Spleen (tissue), 11 donors: ENCODE results near the gene DIP2A. TPM values are rescaled to one million over a fixed set of nuclear protein-coding genes. Genes with fewer than 3 reads are reported as not detected.

Experiments
- DNase-seq: peaks from one replicate; pipeline ENCODE4 v3.0.0-alpha.2; 2020
- H3K27ac ChIP-seq, 8 donors: fragments of 200-600 bp; sonication (generic) in 7 of 8; 1 replicate in 4 of 8; 2 replicates in 4 of 8; pipeline versions ENCODE4 v1.5.0 to v1.8.0; 2016 to 2021; ENCODE audit warnings: inconsistent platforms in 4 of 8, mild to moderate bottlenecking in 4 of 8, moderate library complexity in 1 of 8
- H3K27me3 ChIP-seq, 7 donors: fragments of 200-600 bp; sonication (generic) in 6 of 7; replicated peaks in 1 of 7; 1 replicate in 4 of 7; 2 replicates in 3 of 7; pipeline versions ENCODE4 v1.5.0 to v1.8.0; 2016 to 2021; ENCODE audit warnings: inconsistent platforms in 3 of 7, mild to moderate bottlenecking in 1 of 7
- H3K36me3 ChIP-seq, 6 donors: fragments of 200-600 bp; sonication (generic) in 5 of 6; 1 replicate in 4 of 6; 2 replicates in 2 of 6; pipeline versions ENCODE4 v1.5.0 to v1.8.0; 2016 to 2021; ENCODE audit warnings: inconsistent platforms in 2 of 6
- H3K4me1 ChIP-seq, 6 donors: fragments of 200-600 bp; sonication (generic) in 5 of 6; 1 replicate in 3 of 6; 2 replicates in 3 of 6; pipeline versions ENCODE4 v1.5.0 to v1.8.0; 2016 to 2021; ENCODE audit warnings: inconsistent platforms in 3 of 6
- H3K4me3 ChIP-seq, 8 donors: fragments of 200-600 bp; sonication (generic) in 7 of 8; 1 replicate in 4 of 8; 2 replicates in 4 of 8; pipeline versions ENCODE4 v1.5.0 to v1.8.0; 2016 to 2021; ENCODE audit warnings: inconsistent platforms in 4 of 8, mild to moderate bottlenecking in 4 of 8, moderate library complexity in 2 of 8
- H3K9me3 ChIP-seq, 8 donors: fragments of 200-600 bp; sonication (generic) in 7 of 8; 1 replicate in 4 of 8; 2 replicates in 4 of 8; pipeline versions ENCODE4 v1.5.0 to v1.8.0; 2016 to 2021; ENCODE audit warnings: inconsistent platforms in 4 of 8
- POLR2A ChIP-seq, 3 donors: fragments of 450-650 bp; IDR thresholded peaks; one replicate each; pipeline ENCODE4 v1.5.1; 2017; ENCODE audit warnings: antibody characterized with exemption in 3 of 3, mild to moderate bottlenecking in 1 of 3
- POLR2AphosphoS5 ChIP-seq, 3 donors: sonication (generic); formaldehyde crosslinking; IDR thresholded peaks; one replicate each; pipeline ENCODE4 v1.5.1; 2017; ENCODE audit warnings: antibody characterized with exemption in 3 of 3
- WGBS, 5 donors: extraction: QIAGEN DNeasy Blood & Tissue Kit in 3 of 5; methylation state at CpG; one replicate each; pipeline versions ENCODE4 v1.1.5 to v1.1.7; 2013 to 2018; 5-methylcytosine and 5-hydroxymethylcytosine counted together
- intact Hi-C: fragments of 100-400 bp; cut with DNase I; formaldehyde crosslinking; loops from one replicate; pipeline ENCODE4 v1.15.0; 2023; ENCODE audit warnings: low total_unique reads
- polyA plus RNA-seq, 3 donors: library from polyadenylated mRNA; stranded (reverse); fragments of 200-250 nt; gene quantifications; one replicate each; pipeline ENCODE4 v1.2.1, GENCODE V29; 2013
- total RNA-seq, 7 donors: library from RNA; depleted of rRNA in 3 of 7; stranded (reverse); fragments of >200 nt in 3 of 7; fragmentation: NEBNext Ultra II Directional in 4 of 7; extraction: Animal tissue kit (Norgen Biotek cat#: 25700) in 4 of 7; gene quantifications; one replicate each; pipeline versions ENCODE4 v1.1.0 to v1.2.1, GENCODE V29; 2016 to 2021
- TF ChIP-seq, protein P1 (sequence below), 11 experiments: fragments of 200-600 bp in 7 of 11; fragments of 450-650 bp in 4 of 11; sonication (generic) in 4 of 11; IDR thresholded peaks in 8 of 11; conservative IDR thresholded peaks in 3 of 11; 1 replicate in 7 of 11; 2 replicates in 4 of 11; pipeline versions ENCODE4 v1.4.0 to v1.8.0; 2016 to 2021; ENCODE audit warnings: antibody characterized with exemption in 11 of 11, inconsistent platforms in 4 of 11, mild to moderate bottlenecking in 1 of 11
- donor health status: healthy with polysubstance abuse.
- donor health status: DM: no; HTN: no; CAD: no; lungs with moderate emphysema.
- donor health status: DM: no; HTN: no; CAD: no.
- donor health status: Bipolar disorder and iron deficiency.
- donor health status: healthy.
- donor health status: DM: no; HTN: no; CAD: no.
- donor health status: DM: yes; HTN: yes; CAD: no.

The DIP2A gene
- total and polyA plus RNA-seq, 10 donors, result 14.7 to 96.7 (median 64.1) TPM

- peaks cover 0 to 19% (median 0%) of the 10 kb centered on the region in 6 donors for H3K36me3 ChIP-seq
- no peak for DNase-seq
- peak overlapping the region in 5 of 8 donors; percentile 9 to 51 (median 20) for H3K27ac ChIP-seq
- no peaks in the 10 kb centered on the region for H3K27me3 ChIP-seq
- intact Hi-C loops, result loop anchor here (5.0 kb wide), 1 partner anchor 133 kb away; the partner anchor contains the start of genes C21orf58 and PCNT
- no peaks in the 10 kb centered on the region for H3K9me3 ChIP-seq
- WGBS, 5 donors, result 62 to 70% (median 67%) methylated on average over 10 of the region's 10 CpGs
- peaks cover 11 to 70% (median 43%) of the 10 kb centered on the region in 6 donors for H3K4me1 ChIP-seq
- H3K4me3 ChIP-seq, result no peak overlapping the region
- TF ChIP-seq, protein P1, sequence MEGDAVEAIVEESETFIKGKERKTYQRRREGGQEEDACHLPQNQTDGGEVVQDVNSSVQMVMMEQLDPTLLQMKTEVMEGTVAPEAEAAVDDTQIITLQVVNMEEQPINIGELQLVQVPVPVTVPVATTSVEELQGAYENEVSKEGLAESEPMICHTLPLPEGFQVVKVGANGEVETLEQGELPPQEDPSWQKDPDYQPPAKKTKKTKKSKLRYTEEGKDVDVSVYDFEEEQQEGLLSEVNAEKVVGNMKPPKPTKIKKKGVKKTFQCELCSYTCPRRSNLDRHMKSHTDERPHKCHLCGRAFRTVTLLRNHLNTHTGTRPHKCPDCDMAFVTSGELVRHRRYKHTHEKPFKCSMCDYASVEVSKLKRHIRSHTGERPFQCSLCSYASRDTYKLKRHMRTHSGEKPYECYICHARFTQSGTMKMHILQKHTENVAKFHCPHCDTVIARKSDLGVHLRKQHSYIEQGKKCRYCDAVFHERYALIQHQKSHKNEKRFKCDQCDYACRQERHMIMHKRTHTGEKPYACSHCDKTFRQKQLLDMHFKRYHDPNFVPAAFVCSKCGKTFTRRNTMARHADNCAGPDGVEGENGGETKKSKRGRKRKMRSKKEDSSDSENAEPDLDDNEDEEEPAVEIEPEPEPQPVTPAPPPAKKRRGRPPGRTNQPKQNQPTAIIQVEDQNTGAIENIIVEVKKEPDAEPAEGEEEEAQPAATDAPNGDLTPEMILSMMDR (IDR thresholded peaks at IDR 0.05 in 8 of 11, conservative IDR thresholded peaks at IDR 0.05 in 3 of 11), result no peak
- peak in 1 of 3 donors; percentile 35 for TF ChIP-seq POLR2AphosphoS5 (IDR thresholded peaks at IDR 0.05)
These were observed 2.9 kb upstream of the DIP2A start for GRCh38 chr21:46455575-46456385.

GRCh38 chr21:46456750-46457149 lies 1.9 kb upstream of the DIP2A start:
- Histone ChIP-seq H3K27ac (no peak overlapping the region), H3K9me3 (no peaks in the 10 kb centered on the region), H3K27me3 (no peaks in the 10 kb centered on the region), H3K4me1 (peaks cover 11 to 80% (median 47%) of the 10 kb centered on the region in 6 donors), H3K36me3 (peaks cover 0 to 15% (median 0%) of the 10 kb centered on the region in 6 donors), H3K4me3 (peak overlapping the region in 1 of 8 donors; percentile 11)
- no peak for DNase-seq
- WGBS, 5 donors, result 76 to 98% (median 92%) methylated on average over 4 of the region's 4 CpGs
- intact Hi-C loops, result loop anchor here (5.0 kb wide), 1 partner anchor 134 kb away; the partner anchor contains the start of genes C21orf58 and PCNT
- TF ChIP-seq POLR2AphosphoS5 (IDR thresholded peaks at IDR 0.05) (no peak), POLR2A (IDR thresholded peaks at IDR 0.05) (no peak)
- TF ChIP-seq, protein P1 (IDR thresholded peaks at IDR 0.05 in 8 of 11, conservative IDR thresholded peaks at IDR 0.05 in 3 of 11), result no peak

DNA sequence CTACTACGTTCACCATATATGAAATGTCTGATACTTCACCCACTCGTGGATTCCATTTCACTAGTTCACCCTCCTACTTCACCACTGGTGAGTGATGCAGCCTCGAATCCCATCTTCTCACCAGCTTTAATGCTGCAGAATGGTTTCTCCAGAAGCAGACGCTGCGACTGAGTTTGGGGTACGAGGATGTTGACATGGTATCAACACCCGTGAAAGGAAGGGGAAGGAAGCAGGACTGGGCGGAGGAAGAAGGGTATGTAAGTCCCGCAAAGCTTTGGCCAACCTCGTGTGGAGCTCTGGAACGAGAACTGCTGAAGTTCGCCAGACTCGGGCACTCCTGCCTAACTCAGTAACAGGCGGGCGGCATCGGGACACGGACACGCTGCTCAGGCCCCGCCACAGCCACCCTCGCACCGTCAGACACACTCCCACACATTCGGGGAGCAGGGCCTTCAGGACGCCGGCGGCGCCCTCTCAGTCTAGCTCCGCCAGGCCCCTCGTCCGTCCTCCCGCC lies 833 bp upstream of the DIP2A start:
- intact Hi-C loops, result loop anchor here (5.0 kb wide), 1 partner anchor 136 kb away; the partner anchor contains the start of genes C21orf58 and PCNT
- TF ChIP-seq POLR2AphosphoS5 (IDR thresholded peaks at IDR 0.05) (no peak), POLR2A (IDR thresholded peaks at IDR 0.05) (no peak)
- TF ChIP-seq, protein P1 (IDR thresholded peaks at IDR 0.05 in 8 of 11, conservative IDR thresholded peaks at IDR 0.05 in 3 of 11), result no peak
- Histone ChIP-seq H3K36me3 (peaks cover 0 to 19% (median 0%) of the 10 kb centered on the region in 6 donors), H3K4me1 (peaks cover 11 to 80% (median 47%) of the 10 kb centered on the region in 6 donors), H3K4me3 (peak overlapping the region; percentile 89 to 97 (median 94)), H3K27me3 (no peaks in the 10 kb centered on the region), H3K9me3 (no peaks in the 10 kb centered on the region), H3K27ac (peak overlapping the region; percentile 88 to 96 (median 94))
- DNase-seq, result no peak
- 0 to 1% (median 1%) methylated on average over 15 to 30 of the region's 30 CpGs for WGBS, 5 donors

- Histone ChIP-seq H3K4me1 (peaks cover 11 to 78% (median 47%) of the 10 kb centered on the region in 6 donors), H3K27ac (peak overlapping the region; percentile 68 to 96 (median 94)), H3K36me3 (peaks cover 0 to 25% (median 0%) of the 10 kb centered on the region in 6 donors), H3K9me3 (no peaks in the 10 kb centered on the region), H3K27me3 (no peaks in the 10 kb centered on the region), H3K4me3 (peak overlapping the region; percentile 86 to 96 (median 92))
- TF ChIP-seq POLR2A (IDR thresholded peaks at IDR 0.05) (no peak), POLR2AphosphoS5 (IDR thresholded peaks at IDR 0.05) (no peak)
- TF ChIP-seq, protein P1 (IDR thresholded peaks at IDR 0.05 in 8 of 11, conservative IDR thresholded peaks at IDR 0.05 in 3 of 11), result no peak
- WGBS, 5 donors, result 0 to 1% (median 0%) methylated on average over 15 to 36 of the region's 36 CpGs; no CpG with 5 or more reads in 1 of the 5 donors
- DNase-seq, result no peak
- intact Hi-C loops, result loop anchor here (5.0 kb wide), 1 partner anchor 137 kb away; the partner anchor contains the start of genes C21orf58 and PCNT
These were observed 299 bp downstream of the DIP2A start for GRCh38 chr21:46459024-46459355.
